Mononuclear cell (primary cell): ENCODE data around the gene TEK. TPM values are rescaled to one million over a fixed set of nuclear protein-coding genes. Genes with fewer than 3 reads are reported as not detected.
"Not testable (repeated sequence)": the region's sequence is repeated elsewhere in the genome, so short reads cannot be mapped to it uniquely, and the experiment has no call there.

Source experiments
- H3K27me3 ChIP-seq: 2 replicates; pipeline ENCODE4 v1.6.0; 2011; ENCODE audit warnings: low read length, control low read depth; ENCODE audit not compliant: insufficient read depth
- H3K4me1 ChIP-seq: 2 replicates; pipeline ENCODE4 v1.5.1; 2011; ENCODE audit warnings: mild to moderate bottlenecking, low read length, control low read depth; ENCODE audit not compliant: insufficient read depth
- H3K4me3 ChIP-seq: 2 replicates; pipeline ENCODE4 v1.5.1; 2011; ENCODE audit warnings: mild to moderate bottlenecking, low read length, moderate library complexity
- H3K9me3 ChIP-seq: 2 replicates; pipeline ENCODE4 v1.5.1; 2011; ENCODE audit warnings: low read depth, mild to moderate bottlenecking, control low read depth, low read length
- total RNA-seq: library from RNA; depleted of rRNA; stranded (reverse); fragments of >200 nt; gene quantifications from one replicate; pipeline ENCODE4 v1.2.3, GENCODE V29; 2012

TEK gene
- total RNA-seq, 1 donor = under 0.01 TPM

DNA sequence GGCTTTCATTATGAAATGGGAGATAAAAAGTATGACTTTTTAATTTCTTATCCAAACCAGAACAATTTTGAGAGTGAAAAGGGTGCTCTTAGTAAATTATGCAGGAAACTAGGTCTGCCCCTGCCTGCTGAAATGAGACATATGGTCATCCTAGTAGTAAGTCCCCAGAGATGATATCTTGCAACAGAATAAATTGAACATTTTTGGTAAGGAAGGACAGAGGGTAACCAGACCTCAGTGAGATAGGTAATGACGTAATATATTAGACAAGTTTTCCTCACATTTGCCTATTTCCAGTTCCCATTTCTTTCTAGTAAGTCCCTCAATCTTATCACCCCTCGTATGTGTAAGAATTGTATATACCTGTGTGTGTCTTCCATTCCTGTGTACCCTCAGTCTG, 96.2 kb downstream of the TEK start:
- Histone ChIP-seq H3K4me3 (no peak overlapping the region), H3K9me3 (no peaks in the 10 kb centered on the region), H3K27me3 (no peaks in the 10 kb centered on the region), H3K4me1 (no peaks in the 10 kb centered on the region)

DNA sequence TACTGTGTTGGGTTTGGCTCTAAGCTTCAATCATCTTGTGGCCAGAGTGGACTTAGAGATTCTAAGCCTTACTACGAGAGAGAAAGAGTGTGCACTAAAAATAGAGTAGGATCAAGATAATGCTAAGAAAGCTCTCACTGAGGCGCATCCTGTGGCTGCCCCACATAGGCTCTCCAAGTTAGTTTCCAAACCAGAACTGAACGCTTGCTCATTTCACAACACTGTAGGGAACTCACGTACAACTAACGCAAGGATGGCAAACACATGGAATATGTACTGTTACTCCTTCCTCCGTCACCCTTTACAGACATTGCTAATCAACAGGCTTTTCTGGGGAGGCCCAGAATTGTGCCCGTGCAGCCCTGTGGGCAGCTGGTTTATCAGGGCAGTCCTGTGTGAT, 97.0 kb downstream of the TEK start:
- Histone ChIP-seq H3K4me3 (no peak overlapping the region), H3K27me3 (no peaks in the 10 kb centered on the region), H3K9me3 (no peaks in the 10 kb centered on the region), H3K4me1 (no peaks in the 10 kb centered on the region)

DNA sequence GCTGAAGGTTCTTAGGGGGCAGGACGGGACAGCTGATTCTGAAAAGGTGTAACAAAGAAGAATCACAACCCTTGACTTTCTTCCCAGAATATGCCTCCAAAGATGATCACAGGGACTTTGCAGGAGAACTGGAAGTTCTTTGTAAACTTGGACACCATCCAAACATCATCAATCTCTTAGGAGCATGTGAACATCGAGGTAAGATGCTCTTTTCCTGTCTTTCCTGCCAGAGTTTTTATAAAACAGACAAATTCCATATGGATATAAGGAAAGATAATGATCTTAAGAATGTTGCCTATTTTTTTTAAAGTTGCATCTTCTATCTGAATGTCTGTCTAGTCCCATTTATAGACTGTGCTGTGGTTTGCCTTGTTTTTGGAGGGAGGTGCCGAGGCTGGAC, 100.0 kb downstream of the TEK start:
- Histone ChIP-seq H3K27me3 (no peaks in the 10 kb centered on the region), H3K4me3 (no peak overlapping the region), H3K9me3 (no peaks in the 10 kb centered on the region), H3K4me1 (no peaks in the 10 kb centered on the region)

DNA sequence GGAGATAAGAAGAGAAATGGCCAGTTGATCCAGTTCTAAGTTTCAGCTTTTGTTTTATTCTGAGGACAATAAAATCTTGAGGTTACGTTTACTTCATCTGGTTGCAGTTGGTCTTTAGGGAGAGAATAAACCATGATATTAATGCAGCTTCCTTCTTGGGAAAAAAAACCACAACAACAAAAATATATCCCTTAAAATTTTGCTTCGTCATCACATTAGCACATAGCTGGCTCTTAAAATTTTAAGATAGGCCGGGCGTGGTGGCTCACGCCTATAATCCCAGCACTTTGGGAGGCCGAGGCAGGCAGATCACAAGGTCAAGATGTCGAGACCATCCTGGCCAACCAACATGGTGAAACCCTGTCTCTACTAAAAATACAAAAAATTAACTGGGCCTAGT, 101.6 kb downstream of the TEK start:
- Histone ChIP-seq H3K4me3 (no peak overlapping the region), H3K27me3 (no peaks in the 10 kb centered on the region), H3K4me1 (no peaks in the 10 kb centered on the region), H3K9me3 (no peaks in the 10 kb centered on the region)

DNA sequence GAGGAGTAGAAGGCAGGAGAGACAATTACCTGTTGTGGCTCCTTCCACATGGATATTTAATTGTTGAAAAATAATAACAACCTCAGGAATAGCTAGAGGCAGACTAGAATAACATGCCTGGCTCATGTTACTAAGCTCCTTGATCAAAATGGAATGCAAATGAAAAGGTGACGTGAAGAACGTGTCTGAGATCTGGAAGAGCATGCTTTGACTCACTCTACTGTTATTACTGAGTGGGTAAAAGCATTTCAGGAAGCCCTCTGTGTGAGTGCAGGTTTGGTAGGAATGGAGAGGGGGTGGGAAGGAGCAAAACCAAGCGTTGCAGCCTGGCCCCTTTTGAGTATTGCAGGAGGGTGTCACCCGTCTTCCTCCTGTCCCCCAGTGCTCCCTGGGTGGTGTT, 103.2 kb downstream of the TEK start:
- Histone ChIP-seq H3K4me3 (no peak overlapping the region), H3K27me3 (no peaks in the 10 kb centered on the region), H3K9me3 (no peaks in the 10 kb centered on the region), H3K4me1 (no peaks in the 10 kb centered on the region)

DNA sequence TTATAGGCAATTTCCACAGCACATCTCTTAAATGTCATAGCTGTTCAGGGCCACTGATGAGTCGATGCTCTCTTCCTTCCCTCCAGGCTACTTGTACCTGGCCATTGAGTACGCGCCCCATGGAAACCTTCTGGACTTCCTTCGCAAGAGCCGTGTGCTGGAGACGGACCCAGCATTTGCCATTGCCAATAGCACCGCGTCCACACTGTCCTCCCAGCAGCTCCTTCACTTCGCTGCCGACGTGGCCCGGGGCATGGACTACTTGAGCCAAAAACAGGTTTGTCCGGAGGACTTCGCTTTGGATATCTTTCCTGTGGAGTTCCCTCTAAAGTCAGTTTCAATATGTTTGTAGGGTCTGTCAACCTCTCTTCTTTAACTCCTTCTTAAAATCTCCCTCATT, 103.6 kb downstream of the TEK start:
- Histone ChIP-seq H3K27me3 (no peaks in the 10 kb centered on the region), H3K9me3 (no peaks in the 10 kb centered on the region), H3K4me1 (no peaks in the 10 kb centered on the region), H3K4me3 (no peak overlapping the region)

DNA sequence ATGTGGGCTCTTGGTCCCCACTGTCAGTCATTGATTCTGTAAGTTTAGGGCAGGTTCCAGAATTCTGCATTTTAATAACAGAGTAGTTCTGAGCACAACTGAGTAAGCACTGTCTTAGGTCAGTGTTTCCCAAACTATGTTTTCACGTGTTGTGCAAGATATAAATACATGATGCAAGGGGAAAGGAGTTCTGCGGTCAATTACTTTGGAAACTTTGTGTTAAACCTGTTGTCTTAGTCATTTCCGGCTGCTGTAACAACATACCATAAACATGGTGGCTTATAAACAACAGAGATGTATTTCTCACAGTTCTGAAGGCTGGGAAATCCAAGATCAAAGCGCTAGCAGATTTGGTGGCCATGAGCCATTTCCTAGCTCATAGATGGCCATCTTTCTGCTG, 118.2 kb downstream of the TEK start:
- Histone ChIP-seq H3K4me1 (no peaks in the 10 kb centered on the region), H3K27me3 (no peaks in the 10 kb centered on the region), H3K4me3 (no peak overlapping the region), H3K9me3 (no peaks in the 10 kb centered on the region)

DNA sequence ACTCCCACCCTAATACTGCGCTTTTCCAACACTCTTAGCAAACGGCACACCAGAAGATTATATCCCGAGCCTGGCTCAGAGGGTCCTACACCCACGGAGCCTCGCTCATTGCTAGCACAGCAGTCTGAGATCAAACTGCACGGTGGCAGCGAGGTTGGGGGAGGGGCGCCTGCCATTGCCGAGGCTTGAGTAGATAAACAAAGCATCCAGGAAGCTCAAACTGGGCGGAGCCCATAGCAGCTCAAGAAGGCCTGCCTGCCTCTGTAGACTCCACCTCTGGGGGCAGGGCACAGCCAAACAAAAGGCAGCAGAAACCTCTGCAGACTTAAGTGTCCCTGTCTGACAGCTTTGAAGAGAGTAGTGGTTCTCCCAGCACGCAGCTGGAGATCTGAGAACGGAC, 130.6 kb downstream of the TEK start:
- not testable (repeated sequence) for H3K27me3 ChIP-seq, H3K4me1 ChIP-seq, H3K4me3 ChIP-seq, H3K9me3 ChIP-seq

DNA sequence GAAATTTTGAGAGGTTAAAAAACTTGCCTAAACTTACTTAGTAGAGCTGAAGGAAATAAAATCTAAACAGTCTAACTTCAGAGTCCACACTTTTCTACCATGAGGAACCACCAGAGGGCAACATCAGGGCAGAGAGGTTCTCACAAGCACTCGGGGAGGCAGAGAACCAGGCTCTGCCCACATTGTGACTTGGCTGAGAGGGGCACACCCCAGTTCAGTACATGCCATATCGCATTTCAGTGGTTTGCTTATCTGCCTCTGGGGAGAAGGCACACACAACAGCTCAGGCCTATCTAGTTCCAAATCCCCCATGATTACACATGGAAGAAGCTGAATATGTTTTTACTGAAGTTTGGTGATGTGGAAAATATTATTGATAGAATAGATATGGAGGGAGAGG, 138.7 kb downstream of the TEK start:
- Histone ChIP-seq H3K4me3 (no peak overlapping the region), H3K9me3 (no peaks in the 10 kb centered on the region), H3K4me1 (no peaks in the 10 kb centered on the region), H3K27me3 (no peaks in the 10 kb centered on the region)

DNA sequence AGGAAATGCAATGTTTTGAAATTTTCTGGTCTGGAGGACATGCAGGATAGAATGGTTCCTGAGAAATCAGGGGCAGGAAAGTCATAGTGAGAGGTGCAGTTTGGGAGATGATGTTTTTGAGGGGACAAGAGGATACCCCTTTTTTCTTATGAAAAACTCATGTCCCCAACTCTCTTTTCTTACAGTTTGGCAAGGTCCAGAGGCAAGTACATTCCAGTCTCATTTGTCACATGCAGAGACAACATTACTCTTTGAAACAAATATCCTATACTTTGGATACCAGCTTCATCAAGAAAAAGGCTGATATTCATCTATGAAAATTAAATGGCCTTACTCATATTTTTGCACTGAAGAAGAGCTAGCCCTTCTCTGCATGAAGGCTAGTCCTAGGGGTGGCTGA, 139.7 kb downstream of the TEK start:
- Histone ChIP-seq H3K4me1 (no peaks in the 10 kb centered on the region), H3K9me3 (no peaks in the 10 kb centered on the region), H3K4me3 (no peak overlapping the region), H3K27me3 (no peaks in the 10 kb centered on the region)

DNA sequence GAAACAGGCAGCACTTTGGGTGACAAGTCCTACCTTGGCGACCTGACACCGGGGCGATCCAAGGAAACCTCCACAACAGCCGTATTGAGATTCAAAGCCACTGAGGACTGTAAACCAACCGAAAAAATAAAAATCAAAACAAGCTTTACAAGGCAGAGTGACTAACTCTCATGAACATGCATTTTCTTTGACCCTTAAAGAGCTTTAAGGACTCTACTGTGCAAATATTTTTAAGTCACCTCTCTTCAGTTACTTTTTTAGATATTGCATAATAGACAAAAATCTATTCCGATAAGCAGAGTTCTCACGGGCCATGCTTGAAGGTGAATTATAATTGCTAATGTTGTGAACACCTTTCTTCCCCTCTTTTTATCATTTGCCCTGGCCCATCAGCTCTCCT, 149.6 kb downstream of the TEK start:
- Histone ChIP-seq H3K27me3 (no peaks in the 10 kb centered on the region), H3K4me3 (no peak overlapping the region), H3K4me1 (no peaks in the 10 kb centered on the region), H3K9me3 (no peaks in the 10 kb centered on the region)

DNA sequence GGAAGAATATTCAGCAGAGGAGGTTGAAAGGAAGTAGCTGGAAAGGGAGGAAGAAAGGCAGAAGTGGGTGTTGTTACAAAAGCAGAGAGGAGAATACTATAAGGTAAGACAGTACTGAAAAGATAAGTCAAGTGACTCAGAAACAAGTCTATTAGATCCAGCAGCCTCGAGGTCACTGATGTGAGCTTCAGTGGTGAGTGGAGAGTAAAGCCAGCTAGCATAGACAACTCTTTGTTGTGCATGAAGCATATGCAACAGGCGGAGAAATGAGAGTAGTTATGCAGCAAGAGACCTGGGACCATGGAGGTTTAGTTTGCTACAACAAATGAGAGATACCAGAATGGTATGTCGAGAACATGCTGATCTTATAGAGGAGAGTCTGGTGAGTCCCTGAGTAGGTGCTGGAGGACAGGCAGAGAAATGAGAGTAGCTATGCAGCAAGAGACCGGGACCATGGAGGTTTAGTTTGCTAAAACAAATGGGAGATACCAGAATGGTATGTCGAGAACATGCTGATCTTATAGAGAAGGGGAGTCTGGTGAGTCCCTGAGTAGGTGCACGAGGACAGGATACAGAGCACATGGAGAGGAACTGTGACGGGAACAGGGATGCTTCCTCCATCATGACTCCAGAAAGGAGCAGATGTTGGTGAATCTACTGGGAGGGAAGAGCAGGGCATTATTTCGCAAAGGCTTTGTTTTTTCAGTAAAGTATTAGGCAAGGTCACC, 151.9 kb downstream of the TEK start:
- Histone ChIP-seq H3K4me3 (no peak overlapping the region), H3K9me3 (no peaks in the 10 kb centered on the region), H3K4me1 (no peaks in the 10 kb centered on the region), H3K27me3 (no peaks in the 10 kb centered on the region)

DNA sequence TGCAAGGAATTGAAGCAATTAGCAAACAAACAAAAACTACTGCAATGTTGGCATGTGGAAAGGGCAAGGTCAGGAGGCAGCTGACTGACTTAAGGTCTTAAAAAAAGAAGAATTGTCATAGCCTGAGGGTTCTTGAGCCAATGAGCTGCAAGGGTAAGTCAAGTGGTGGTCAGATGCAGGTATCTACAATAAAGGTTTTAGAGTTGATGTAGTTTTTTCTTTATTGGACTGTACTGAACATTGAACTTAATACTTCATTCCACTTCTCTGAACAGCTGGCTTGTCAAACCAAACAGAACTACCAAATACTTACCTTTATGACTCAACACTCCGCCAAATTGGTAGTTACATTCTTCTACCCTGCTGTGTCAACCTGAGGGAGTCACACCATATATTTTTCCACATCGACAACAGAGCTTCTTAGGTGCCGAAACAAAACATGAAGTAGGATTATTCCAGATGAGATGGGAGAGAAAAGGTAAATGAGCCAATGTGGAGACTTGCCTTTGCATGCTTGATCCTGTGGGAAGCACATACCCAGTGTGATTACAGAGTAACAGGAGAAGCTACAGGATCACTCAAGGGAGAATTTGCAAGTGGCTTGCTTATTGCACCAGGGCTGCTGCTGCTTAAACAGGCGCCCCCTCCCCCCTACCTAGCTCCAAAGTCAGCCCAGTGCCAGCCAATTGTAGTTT, 152.6 kb downstream of the TEK start:
- Histone ChIP-seq H3K4me1 (no peaks in the 10 kb centered on the region), H3K9me3 (no peaks in the 10 kb centered on the region), H3K27me3 (no peaks in the 10 kb centered on the region), H3K4me3 (no peak overlapping the region)

DNA sequence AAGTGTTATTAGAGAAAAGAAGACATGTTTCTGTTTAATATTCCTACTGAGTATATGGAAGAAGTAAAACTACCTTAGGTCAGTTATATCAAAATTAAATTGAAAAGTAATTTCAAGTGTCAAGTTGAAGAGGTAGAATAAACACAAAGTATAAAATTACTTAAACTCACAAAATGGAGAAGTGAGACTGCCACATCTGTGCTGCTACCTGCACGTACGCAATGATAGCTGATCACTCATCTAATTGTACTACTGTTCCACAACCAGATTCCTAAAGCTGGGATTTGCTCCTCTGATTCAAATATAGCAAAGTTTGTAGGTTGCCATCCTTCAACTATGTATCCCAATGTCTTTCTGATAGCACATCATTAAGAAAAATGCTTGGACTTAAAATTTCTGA, 163.1 kb downstream of the TEK start:
- no peak overlapping the region for H3K4me3 ChIP-seq
- H3K27me3 ChIP-seq = no peaks in the 10 kb centered on the region
- H3K9me3 ChIP-seq = no peaks in the 10 kb centered on the region
- H3K4me1 ChIP-seq = no peaks in the 10 kb centered on the region

DNA sequence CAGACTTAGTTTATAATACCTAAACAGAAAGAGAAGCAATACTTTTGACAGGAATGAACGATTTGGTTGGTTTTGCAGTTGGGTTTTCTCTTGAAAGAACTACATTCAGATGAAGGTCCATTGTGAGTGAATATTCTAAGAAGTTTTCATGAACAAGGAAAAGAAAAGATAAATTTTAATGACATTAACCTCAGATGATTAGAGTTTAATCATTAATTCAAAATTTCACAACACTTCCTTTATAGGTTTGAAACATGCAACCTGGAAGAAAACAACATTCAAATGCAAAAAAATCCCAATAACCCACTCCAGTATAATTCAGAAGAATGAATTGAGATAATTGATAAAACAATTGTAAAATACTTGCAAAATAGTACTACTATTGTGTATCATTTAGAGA, 164.2 kb downstream of the TEK start:
- Histone ChIP-seq H3K9me3 (no peaks in the 10 kb centered on the region), H3K4me1 (no peaks in the 10 kb centered on the region), H3K27me3 (no peaks in the 10 kb centered on the region), H3K4me3 (no peak overlapping the region)
